Measurements from ENCODE around the gene ZNF346. TPM values are rescaled to one million over a fixed set of nuclear protein-coding genes. Genes with fewer than 3 reads are reported as not detected.

Gene ZNF346
- total RNA-seq, 2 experiments from 2014 or later = 21.2 TPM

- POLR2A ChIA-PET = no interaction called here
- CTCF ChIA-PET = interaction anchor here (0.7 kb wide), 1 partner anchor 11 kb away, joined by 3 read pairs; no protein-coding TSS in a partner anchor
Measured at GRCh38 chr5:177100714-177101121, 78.2 kb downstream of the ZNF346 start.

- CTCF ChIA-PET = no interaction called here
Measured at GRCh38 chr5:177103523-177104253, 81.2 kb downstream of the ZNF346 start.

GRCh38 chr5:177105691-177106476 lies 83.4 kb downstream of the ZNF346 start:
- ChIA-PET CTCF (no interaction called here), POLR2A (no interaction called here)

More at GRCh38 chr5:177103523-177104253, 81.2 kb downstream of the ZNF346 start:
- POLR2A ChIA-PET = no interaction called here

GRCh38 chr5:177107159-177107558 lies 84.7 kb downstream of the ZNF346 start:
- POLR2A ChIA-PET = no interaction called here

GRCh38 chr5:177109810-177110209 lies 87.3 kb downstream of the ZNF346 start:
- CTCF ChIA-PET = interaction anchor here (2.1 to 8.3 kb wide), 2 partner anchors 40 to 200 kb away, joined by 6 to 50 read pairs; no protein-coding TSS in a partner anchor
- POLR2A ChIA-PET = no interaction called here

More at GRCh38 chr5:177107159-177107558, 84.7 kb downstream of the ZNF346 start:
- CTCF ChIA-PET = interaction anchor here (8.3 kb wide), 1 partner anchor 37 kb away, joined by 50 read pairs; no protein-coding TSS in a partner anchor

- ChIA-PET POLR2A (no interaction called here), CTCF (interaction anchor here (0.5 to 8.3 kb wide), 21 partner anchors 9 to 198 kb away, joined by 3 to 50 read pairs (median 3); partner anchors contain the start of gene FGFR4)
Measured at GRCh38 chr5:177111720-177112394, 89.4 kb downstream of the ZNF346 start.

- CTCF ChIA-PET = interaction anchor here (0.5 to 8.3 kb wide), 27 partner anchors 8 to 314 kb away, joined by 3 to 50 read pairs (median 4); partner anchors contain the start of genes FGFR4 and GRK6
- POLR2A ChIA-PET = no interaction called here
Measured at GRCh38 chr5:177112589-177113220, 90.2 kb downstream of the ZNF346 start.

GRCh38 chr5:177113566-177114424 lies 91.3 kb downstream of the ZNF346 start:
- POLR2A ChIA-PET = no interaction called here
- CTCF ChIA-PET = interaction anchor here (0.6 to 8.3 kb wide), 27 partner anchors 9 to 453 kb away, joined by 3 to 50 read pairs (median 4); partner anchors contain the start of genes FGFR4 and GRK6

- CTCF ChIA-PET = interaction anchor here (1.7 kb wide), 1 partner anchor 10 kb away, joined by 7 read pairs; no protein-coding TSS in a partner anchor
Measured at GRCh38 chr5:177116631-177117373, 94.3 kb downstream of the ZNF346 start.

GRCh38 chr5:177117441-177118045 lies 95.0 kb downstream of the ZNF346 start:
- CTCF ChIA-PET = interaction anchor here (0.6 to 1.7 kb wide), 3 partner anchors 10 to 42 kb away, joined by 3 to 7 read pairs (median 3); no protein-coding TSS in a partner anchor
- POLR2A ChIA-PET = interaction anchor here (1.5 kb wide), 1 partner anchor 11 kb away, joined by 3 read pairs; no protein-coding TSS in a partner anchor

More at GRCh38 chr5:177116631-177117373, 94.3 kb downstream of the ZNF346 start:
- POLR2A ChIA-PET = interaction anchor here (1.5 kb wide), 1 partner anchor 12 kb away, joined by 3 read pairs; no protein-coding TSS in a partner anchor

GRCh38 chr5:177122566-177122965 lies 100.1 kb downstream of the ZNF346 start:
- CTCF ChIA-PET = interaction anchor here (0.7 to 1.3 kb wide), 3 partner anchors 9 to 304 kb away, joined by 3 to 5 read pairs (median 3); partner anchors contain the start of gene GRK6
- POLR2A ChIA-PET = no interaction called here

- ChIA-PET CTCF (interaction anchor here (0.8 kb wide), 1 partner anchor 10 kb away, joined by 3 read pairs; no protein-coding TSS in a partner anchor), POLR2A (interaction anchor here (0.6 kb wide), 1 partner anchor 189 kb away, joined by 4 read pairs; no protein-coding TSS in a partner anchor)
Measured at GRCh38 chr5:177123789-177124485, 101.4 kb downstream of the ZNF346 start.

- ChIA-PET POLR2A (no interaction called here), CTCF (interaction anchor here (0.8 kb wide), 1 partner anchor 10 kb away, joined by 3 read pairs; no protein-coding TSS in a partner anchor)
Measured at GRCh38 chr5:177124486-177124991, 102.0 kb downstream of the ZNF346 start.

GRCh38 chr5:177126771-177127170 lies 104.3 kb downstream of the ZNF346 start:
- ChIA-PET POLR2A (no interaction called here), CTCF (interaction anchor here (1.0 to 1.4 kb wide), 3 partner anchors 9 to 125 kb away, joined by 3 to 7 read pairs (median 5); no protein-coding TSS in a partner anchor)

- ChIA-PET CTCF (interaction anchor here (1.0 to 1.9 kb wide), 2 partner anchors 15 to 18 kb away, joined by 3 to 11 read pairs; no protein-coding TSS in a partner anchor), POLR2A (interaction anchor here (0.6 to 1.1 kb wide), 2 partner anchors 11 to 41 kb away, joined by 3 to 4 read pairs; no protein-coding TSS in a partner anchor)
Measured at GRCh38 chr5:177128551-177128981, 106.1 kb downstream of the ZNF346 start.

Measured in activated CD8-positive, alpha-beta memory T cell treated with anti-CD3 and anti-CD28 coated beads for 36 hours (primary cell).